ENCODE results near the gene KCNC1.

Gene KCNC1

DNA sequence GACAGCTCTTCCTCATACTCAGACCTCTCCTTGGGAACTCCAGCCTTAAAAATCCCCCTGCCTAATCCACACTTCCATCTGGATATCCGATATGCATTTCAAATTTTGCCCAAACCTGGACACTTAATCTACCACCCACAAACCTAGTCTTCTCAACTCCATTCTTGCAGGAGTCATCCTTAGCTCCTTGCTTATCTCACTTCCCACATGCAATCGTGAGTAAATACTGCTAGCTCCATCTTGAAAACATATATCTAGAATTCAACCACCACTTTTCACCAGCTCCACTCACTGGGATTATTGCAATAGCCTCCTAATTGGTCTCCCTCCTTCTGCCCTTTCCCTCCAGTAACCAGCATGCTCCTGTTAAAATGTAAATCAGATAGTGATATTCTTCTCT, 17.8 kb upstream of the KCNC1 start:
- DNase-seq (ENCODE audit: low spot score), result no peak

DNA sequence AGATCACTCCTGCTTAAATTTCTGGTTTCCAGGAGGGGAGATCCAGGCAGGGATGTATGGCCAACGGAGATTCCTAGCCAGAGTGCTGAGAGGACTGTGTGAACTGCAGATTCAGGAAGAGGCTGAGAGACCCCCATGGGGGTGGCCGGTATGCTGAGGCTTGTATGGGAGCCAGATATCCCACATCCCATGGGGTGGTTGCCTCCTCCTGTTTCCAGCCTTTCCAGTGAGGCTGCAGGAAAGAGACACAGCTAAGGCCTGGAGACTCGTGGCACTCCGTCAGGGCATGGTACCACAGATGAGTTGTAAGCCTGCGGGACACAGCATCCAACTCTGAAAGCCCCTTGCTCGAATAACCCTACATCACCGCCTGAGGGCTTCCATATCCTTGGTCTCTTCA, 16.6 kb upstream of the KCNC1 start:
- DNase-seq (ENCODE audit: low spot score), result no peak

DNA sequence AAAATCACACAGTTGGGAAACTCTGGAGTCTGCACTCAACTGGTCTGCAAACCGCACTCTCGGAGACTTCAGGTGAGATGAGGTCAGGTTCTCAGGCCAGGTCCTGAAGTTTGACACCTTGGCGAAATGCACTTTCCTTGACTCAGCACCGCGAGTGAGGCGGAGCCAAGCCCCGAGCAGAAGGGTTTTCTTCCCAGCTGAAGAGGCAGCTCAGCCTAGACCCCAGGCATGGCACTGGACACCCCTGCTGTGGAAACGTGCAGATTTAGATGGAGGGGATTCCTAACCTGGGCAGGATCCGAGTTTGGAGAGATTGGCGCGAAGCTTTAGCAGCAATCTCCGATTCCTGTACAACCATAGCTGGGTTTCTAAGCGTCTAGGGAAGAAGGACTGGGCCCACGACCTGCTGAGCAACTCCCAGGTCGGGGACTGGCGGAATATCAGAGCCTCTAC, 16.0 kb upstream of the KCNC1 start:
- DNase-seq (ENCODE audit: low spot score), result no peak

DNA sequence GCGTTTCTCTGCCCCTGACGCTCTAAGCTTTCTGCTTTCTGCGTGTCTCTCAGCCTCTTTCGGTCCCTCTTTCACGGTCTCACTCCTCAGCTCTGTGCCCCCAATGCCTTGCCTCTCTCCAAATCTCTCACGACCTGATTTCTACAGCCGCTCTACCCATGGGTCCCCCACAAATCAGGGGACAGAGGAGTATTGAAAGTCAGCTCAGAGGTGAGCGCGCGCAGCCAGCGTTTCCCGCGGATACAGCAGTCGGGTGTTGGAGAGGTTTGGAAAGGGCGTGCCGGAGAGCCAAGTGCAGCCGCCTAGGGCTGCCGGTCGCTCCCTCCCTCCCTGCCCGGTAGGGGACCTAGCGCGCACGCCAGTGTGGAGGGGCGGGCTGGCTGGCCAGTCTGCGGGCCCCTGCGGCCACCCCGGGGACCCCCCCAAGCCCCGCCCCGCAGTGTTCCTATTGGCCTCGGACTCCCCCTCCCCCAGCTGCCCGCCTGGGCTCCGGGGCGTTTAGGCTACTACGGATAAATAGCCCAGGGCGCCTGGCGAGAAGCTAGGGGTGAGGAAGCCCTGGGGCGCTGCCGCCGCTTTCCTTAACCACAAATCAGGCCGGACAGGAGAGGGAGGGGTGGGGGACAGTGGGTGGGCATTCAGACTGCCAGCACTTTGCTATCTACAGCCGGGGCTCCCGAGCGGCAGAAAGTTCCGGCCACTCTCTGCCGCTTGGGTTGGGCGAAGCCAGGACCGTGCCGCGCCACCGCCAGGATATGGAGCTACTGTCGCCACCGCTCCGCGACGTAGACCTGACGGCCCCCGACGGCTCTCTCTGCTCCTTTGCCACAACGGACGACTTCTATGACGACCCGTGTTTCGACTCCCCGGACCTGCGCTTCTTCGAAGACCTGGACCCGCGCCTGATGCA, 15.3 kb upstream of the KCNC1 start, which contains the start of gene MYOD1:
MYOD1 (plus strand) TSS at position 544 of the 910 bp plus-strand sequence; CDS start at position 756, 212 bp downstream.
- no peak for DNase-seq (ENCODE audit: low spot score)

DNA sequence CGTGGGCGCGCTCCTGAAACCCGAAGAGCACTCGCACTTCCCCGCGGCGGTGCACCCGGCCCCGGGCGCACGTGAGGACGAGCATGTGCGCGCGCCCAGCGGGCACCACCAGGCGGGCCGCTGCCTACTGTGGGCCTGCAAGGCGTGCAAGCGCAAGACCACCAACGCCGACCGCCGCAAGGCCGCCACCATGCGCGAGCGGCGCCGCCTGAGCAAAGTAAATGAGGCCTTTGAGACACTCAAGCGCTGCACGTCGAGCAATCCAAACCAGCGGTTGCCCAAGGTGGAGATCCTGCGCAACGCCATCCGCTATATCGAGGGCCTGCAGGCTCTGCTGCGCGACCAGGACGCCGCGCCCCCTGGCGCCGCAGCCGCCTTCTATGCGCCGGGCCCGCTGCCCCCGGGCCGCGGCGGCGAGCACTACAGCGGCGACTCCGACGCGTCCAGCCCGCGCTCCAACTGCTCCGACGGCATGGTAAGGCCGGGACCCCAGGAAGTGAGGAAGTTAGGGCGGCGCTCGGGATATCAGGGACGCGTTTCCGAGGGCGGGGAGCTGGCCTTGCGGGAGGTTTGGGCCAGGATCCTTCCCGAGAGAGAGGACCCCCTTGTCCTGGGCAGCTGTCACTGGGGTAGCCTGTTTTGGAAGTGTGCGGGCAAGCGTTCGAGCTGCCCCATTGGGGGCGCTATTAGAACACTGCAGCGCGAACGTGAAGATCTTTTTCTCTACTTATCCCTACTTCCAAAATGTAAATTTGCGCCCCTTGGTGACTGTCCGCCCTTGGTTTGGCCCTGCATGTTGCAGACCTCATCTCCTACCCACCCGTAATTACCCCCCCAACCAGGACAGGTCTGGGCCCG, 14.4 kb upstream of the KCNC1 start:
- no peak for DNase-seq (ENCODE audit: low spot score)

DNA sequence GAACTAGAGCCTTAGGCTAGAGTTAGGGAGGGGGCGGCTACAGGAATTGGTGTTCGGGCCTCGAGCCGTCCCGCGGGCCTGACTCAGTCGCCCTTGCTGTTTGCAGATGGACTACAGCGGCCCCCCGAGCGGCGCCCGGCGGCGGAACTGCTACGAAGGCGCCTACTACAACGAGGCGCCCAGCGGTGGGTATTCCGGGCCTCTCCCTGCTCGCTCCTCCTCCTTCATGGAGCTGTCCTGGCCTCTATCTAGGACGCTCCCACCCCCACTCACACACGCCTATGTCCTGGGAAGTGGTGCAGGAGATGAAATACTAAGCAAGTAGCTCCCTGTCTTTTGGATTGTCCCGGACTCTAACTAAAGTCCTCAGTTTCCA, 13.8 kb upstream of the KCNC1 start:
- no peak for DNase-seq (ENCODE audit: low spot score)

DNA sequence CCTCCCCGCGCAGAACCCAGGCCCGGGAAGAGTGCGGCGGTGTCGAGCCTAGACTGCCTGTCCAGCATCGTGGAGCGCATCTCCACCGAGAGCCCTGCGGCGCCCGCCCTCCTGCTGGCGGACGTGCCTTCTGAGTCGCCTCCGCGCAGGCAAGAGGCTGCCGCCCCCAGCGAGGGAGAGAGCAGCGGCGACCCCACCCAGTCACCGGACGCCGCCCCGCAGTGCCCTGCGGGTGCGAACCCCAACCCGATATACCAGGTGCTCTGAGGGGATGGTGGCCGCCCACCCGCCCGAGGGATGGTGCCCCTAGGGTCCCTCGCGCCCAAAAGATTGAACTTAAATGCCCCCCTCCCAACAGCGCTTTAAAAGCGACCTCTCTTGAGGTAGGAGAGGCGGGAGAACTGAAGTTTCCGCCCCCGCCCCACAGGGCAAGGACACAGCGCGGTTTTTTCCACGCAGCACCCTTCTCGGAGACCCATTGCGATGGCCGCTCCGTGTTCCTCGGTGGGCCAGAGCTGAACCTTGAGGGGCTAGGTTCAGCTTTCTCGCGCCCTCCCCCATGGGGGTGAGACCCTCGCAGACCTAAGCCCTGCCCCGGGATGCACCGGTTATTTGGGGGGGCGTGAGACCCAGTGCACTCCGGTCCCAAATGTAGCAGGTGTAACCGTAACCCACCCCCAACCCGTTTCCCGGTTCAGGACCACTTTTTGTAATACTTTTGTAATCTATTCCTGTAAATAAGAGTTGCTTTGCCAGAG, 13.2 kb upstream of the KCNC1 start:
- DNase-seq (ENCODE audit: low spot score), result no peak

DNA sequence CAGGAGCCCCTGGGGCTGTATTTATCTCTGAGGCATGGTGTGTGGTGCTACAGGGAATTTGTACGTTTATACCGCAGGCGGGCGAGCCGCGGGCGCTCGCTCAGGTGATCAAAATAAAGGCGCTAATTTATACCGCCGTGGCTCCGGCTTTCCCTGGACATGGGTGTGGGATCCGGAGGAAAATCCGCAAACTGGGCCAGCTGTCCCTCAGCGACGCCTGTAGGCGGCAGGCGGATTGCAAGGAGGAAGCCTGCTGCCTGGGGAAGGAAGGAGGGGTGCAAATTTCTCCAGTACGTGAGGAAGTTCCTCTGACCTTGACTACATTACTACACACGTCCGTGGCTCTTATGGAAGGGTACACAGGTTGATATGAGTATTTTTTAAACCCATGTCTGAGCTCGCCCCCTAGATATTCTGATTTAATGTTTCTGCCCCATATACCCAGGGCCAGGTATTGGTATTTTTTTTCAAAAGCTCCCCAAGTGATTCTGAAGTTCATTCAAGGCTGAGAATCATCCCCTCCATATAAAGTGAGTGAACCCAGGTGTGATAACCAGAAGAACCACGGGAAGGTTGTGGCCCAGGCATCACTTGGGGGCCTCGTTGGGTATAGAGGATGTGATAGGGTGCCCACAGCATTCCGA, 12.5 kb upstream of the KCNC1 start:
- peak; percentile 58 for DNase-seq (ENCODE audit: low spot score)

DNA sequence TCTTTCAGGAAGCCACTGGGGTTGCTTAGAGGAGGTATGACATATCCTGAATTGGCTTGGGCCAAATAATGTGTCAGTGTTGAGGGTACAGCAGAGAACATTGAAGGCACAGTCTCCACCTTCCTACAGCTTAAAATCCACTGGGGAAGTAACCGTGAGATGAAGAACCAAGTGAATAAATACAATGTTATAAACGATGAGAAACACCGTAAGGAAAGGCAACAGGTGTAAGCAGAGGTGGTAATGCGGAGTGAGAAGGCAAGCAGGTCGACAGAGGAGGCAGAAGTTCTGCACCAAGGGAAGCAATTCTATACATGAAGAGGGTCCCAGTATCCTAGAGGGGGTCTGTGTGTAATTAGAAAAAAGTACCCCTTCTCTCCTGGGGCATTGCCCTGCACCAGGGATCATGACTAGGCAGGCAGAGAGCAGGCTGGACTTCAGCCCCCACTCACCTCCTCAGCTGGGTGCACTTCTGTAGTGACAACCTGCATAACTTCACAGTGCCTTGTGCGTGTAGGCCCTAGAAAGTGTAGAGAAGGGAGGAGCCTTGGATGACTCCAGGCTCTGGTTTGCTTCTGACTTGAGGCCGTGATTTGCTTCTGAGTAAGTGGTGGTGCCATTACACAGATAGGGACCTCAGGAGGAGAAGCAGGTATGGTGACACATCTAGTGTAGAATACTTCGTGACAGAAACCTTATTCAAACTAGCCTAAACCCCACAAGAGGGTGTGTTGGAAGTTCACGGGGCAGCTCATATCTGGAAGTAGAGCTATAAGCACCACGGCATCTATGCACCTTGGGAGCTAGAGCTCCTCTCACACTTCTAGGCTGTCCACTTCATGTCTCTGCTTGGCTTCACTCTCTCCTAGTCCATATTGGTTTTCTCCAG, 10.3 kb upstream of the KCNC1 start:
- no peak for DNase-seq (ENCODE audit: low spot score)

DNA sequence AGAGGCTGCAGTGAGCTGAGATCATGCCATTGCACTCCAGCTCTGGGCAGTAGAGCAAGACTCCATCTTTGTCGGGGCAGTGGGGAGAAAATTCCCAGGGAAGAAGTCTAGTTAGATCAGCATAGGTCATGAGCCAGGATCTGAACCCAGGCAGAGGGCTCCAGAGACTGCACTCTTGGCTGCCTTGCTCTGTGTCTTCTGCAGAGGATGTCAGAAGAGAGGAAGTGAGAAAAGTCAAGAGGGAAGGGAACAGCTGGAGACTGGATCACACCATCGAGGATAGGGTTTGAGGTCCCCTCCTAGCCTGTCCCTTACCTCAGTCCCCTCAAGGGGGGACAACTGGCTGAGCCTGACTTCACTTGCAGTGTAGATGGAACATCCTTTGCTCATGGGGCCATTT, 9.4 kb upstream of the KCNC1 start:
- no peak for DNase-seq (ENCODE audit: low spot score)

DNA sequence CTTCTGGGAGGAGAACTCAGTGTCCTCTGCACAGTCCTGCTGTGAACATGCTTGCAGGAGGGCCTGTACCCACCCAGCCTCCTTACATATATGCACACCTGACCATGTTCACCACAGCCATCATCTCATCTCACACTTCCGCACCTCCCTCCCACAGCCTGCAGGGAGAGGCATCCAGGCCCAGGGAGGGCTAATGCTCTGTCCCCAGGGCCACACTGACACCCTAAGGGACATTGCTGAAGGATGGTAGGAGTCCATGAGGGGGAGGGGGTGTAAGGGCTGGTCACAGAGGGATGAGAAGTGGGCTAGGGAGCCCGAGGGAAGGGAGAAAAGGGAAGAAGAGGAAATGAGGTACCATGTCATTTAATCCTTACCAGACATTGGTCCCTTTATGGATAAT, 4.4 kb upstream of the KCNC1 start:
- DNase-seq (ENCODE audit: low spot score), result no peak

DNA sequence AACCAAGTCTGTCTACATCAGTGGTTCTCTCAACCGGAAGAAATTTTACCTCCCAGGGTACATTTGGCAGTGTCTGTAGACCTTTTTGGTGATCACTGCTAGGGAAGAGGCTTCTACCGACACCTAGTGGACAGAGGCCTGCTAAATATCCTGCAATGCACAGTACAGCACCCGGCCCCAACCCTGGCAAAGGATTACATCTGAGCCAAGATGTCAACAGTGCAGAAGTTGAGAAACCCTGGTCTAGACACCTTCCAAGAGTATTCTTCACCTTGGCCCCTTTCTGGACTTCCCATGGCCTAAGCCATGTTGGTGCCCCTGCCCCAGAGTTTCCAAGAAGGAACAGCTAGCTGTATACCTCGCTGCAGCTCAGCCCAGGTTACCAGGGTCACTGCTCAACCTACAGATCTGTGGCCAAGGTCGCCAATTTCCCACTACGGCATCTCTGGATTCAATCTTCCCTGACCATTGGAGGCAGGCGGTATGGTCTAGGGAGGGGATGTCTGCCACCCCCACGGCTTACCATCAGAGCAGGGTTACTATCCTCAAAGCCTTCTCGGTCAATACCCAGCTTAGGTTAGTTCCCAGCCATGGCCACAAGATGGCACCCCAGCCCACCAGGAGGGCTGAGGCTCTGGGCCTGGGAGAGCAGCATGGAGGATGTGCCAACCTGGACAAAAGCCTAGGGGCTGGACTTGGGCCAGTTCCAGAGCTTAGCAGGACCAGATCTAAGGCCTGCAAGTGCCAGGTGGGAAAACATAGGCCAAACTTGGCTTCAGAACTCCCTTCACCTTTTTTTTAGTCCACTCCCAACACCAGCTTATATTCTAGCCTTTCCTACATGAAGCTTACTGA, 3.7 kb upstream of the KCNC1 start:
- peak; percentile 91 for DNase-seq (ENCODE audit: low spot score)

DNA sequence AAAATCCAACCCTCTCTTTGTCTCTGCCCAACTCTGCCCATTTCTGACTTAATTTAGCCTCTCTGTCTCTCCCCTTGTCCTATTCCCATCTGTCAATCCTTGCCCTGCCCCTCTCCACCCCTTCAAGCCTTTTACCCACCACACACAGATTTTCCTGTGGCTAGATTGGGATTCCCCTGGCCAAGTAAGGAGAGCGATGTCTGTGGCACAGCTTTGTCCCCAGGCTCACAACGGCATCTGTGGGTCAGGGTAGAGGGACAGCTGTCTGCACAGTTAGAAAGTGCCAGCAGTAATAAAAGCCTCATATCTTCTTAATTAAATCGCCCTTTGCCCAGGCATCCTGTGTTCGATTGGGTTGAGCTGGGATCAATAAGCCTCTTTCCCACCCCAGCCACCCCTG, 1.3 kb upstream of the KCNC1 start:
- DNase-seq (ENCODE audit: low spot score), result no peak

DNA sequence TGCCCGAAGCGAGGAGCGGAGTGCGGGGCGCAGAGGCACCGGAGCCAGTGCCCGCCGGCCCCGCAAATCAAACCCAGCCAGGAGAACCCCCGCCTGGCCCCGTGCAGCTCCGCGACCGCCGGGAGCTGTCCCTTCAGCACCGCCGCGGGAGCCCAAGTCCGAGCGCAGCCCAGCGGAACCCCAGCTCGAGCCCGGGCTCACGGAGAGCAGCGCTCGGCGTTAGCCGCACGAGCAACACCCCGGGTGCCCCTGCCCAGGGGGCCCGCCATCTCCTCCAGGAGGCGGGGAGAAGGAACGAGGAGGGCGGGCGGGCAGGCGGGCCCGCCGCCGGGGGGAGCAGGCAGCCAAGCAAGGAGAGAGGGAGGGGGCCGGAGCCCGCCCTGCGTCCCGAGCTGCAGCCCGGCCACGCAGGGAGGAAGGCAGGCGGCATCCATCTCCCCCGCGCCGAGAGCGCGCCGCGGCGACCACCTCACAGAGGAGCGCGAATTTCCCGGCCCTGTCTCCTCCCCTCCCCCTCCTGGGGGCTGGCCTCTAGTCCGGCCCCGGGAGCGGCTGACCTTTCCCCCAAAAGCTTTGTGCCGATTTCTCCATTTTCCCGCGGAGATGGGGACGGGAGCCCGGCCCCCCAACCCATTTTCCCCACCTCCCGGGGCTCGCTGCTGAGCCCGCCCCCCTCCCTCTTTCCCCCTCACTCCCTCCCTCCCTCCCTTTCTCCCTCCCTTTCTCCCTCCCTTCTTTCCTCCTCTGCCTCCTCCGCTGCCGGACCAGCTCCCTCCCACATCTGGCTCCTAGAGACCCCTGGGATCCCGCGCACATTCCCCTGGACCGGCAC, 621 bp downstream of the KCNC1 start:
- DNase-seq (ENCODE audit: low spot score), result peak; percentile 79

DNA sequence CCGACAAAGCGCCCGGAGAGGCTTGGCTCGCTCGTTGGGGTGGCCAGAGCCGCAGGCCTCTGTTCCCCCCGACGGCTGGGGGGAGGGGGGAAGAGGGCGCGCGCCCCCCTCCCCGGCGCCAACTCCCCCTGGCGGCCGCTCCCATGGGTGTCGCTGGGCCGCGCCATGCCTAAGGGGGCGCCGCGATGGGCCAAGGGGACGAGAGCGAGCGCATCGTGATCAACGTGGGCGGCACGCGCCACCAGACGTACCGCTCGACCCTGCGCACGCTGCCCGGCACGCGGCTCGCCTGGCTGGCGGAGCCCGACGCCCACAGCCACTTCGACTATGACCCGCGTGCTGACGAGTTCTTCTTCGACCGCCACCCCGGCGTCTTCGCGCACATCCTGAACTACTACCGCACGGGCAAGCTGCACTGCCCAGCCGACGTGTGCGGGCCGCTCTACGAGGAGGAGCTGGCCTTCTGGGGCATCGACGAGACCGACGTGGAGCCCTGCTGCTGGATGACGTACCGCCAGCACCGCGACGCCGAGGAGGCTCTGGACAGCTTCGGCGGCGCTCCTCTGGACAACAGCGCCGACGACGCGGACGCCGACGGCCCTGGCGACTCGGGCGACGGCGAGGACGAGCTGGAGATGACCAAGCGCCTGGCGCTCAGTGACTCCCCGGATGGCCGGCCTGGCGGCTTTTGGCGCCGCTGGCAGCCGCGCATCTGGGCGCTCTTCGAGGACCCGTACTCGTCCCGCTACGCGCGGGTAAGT, 1.4 kb downstream of the KCNC1 start:
- DNase-seq (ENCODE audit: low spot score), result no peak

DNA sequence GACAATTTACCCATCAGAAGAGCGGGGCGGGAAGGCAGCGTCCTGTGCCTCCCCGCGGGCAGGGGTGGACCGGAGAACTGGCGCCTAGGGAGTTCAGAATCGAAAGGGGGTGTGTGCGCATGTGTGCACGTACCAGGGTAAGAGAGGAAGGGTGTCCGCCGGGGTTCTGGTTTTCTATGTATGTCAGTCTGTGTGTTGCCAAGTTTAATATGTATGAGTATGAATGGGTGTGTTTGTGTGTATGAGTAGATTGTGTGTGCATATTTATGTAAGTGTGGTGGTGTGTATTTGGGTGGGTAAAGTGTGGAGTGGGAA, 2.0 kb downstream of the KCNC1 start:
- DNase-seq (ENCODE audit: low spot score), result no peak

DNA sequence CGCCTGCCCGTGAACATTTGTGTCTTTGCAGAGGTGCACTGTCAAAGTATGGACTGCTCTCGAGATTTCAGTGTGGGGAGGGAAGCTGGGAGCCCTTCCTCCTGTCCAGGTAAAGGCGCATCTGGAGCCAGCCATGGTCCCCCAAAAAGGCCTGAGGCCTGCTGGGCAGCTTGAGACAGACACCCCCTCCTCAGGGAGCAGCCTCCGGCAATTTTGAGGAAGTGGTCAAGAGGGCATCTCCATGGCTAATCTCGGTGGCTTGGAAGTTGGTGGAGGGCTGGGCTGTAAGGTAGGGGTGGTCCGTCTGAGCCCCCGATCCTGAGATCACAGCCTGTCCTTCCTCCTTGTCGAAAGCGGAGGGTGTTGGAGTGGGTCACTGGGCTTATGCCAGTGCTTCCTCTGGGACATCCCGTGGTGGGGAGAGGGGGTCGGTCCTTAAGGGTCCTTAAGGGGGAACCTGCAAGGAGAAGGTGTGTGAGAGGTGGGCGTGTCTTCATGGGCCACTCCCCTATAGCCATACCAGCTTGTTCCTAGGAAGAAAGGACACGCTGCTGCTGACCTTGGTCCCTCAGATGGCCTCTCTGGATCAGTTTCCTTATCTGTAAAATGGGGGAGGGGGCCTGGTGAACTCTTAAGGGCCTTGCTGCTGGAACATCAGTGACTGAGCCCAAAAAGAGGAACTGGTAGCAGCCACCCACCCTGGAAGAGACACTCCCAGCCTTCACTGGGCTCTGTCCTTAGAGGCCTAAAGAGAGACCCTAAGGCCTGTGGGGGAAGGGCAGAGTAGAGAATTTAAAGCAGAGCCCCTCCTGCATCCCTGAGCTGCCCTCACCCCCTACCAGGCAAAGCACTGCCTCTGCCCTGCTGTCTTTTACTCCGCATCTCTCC, 2.6 kb downstream of the KCNC1 start:
- DNase-seq (ENCODE audit: low spot score), result no peak

Measured in HuH-7 (cell line).